ENCODE data around the gene KSR2. TPM values are rescaled to one million over a fixed set of nuclear protein-coding genes. Genes with fewer than 3 reads are reported as not detected.

The KSR2 gene
- total RNA-seq, 4 donors from 2014 or later: under 0.01 to 0.06 (median 0.03) TPM

DNA sequence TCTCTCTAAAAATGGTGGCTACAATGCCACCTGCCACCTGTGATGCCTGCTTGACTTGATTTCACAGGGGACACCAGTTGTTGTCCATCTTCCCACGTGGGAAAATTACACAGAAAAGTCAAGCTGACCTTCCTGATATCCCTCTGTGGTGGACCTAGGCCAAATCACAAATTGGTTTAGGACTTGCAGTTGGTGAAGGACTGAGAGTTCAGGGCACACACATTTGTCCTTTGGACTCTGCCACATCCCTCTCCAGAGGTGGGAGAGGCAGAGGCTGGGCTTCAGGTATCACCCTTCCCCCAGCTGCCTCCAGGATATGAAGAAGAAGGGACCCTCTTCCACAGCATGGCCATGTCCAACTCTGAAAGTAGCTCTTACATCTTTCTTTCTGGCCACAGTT, 551.8 kb downstream of the KSR2 start:
- TF ChIP-seq EP300 (IDR thresholded peaks at IDR 0.05) (no peak), POLR2AphosphoS5 (IDR thresholded peaks at IDR 0.05) (no peak), POLR2A (IDR thresholded peaks at IDR 0.05; ENCODE audit: low read depth) (no peak)
- TF ChIP-seq, protein P1, sequence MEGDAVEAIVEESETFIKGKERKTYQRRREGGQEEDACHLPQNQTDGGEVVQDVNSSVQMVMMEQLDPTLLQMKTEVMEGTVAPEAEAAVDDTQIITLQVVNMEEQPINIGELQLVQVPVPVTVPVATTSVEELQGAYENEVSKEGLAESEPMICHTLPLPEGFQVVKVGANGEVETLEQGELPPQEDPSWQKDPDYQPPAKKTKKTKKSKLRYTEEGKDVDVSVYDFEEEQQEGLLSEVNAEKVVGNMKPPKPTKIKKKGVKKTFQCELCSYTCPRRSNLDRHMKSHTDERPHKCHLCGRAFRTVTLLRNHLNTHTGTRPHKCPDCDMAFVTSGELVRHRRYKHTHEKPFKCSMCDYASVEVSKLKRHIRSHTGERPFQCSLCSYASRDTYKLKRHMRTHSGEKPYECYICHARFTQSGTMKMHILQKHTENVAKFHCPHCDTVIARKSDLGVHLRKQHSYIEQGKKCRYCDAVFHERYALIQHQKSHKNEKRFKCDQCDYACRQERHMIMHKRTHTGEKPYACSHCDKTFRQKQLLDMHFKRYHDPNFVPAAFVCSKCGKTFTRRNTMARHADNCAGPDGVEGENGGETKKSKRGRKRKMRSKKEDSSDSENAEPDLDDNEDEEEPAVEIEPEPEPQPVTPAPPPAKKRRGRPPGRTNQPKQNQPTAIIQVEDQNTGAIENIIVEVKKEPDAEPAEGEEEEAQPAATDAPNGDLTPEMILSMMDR (IDR thresholded peaks at IDR 0.05): no peak
- intact Hi-C loops (cut with DNase I): no loop called here
- no peak for DNase-seq (ENCODE audit: extremely low spot score)
- H3K27ac ChIP-seq (replicated peaks in 1 of 4): no peak overlapping the region
- H3K4me1 ChIP-seq: peaks cover 0 to 10% (median 6%) of the 10 kb centered on the region in 4 donors
- no peaks in the 10 kb centered on the region for H3K9me3 ChIP-seq
- H3K27me3 ChIP-seq: peaks cover 0 to 13% (median 0%) of the 10 kb centered on the region in 4 donors
- no peaks in the 10 kb centered on the region for H3K36me3 ChIP-seq
- no peak overlapping the region for H3K4me3 ChIP-seq
- 29% methylated on average over 1 of the region's 1 CpG for WGBS

DNA sequence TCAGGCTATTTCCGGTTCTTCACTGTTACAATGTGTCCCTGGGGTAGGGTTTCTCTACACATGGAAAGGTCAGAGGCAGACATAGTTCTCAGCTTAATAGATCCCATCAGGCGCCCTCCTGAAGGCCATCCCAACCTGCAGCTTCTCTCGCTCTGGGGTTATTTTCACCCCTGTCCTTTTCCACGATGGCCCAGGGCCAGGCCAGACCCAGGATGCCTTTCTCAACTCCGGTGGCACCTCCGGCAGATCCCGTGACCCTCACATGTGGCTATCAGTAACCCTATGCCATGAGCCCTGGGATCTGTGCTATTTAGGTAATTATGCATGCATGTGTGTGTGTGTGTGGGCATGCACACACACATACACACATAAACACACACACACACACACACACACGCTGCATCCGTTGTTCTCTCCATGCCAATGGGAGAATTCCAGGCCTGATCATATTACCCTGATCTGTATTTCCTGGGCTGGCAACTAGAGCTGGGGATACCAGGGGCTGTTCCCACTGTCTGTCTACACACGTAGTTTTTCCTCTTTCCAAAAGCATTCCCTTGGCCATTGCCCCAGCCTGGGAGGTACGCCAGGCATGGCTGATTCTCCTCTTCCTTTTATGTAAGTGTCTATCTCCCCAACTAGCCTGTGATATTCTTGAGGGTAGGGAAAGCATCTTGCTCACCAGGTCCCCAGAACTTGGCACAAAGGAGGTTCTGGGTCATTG, 556.2 kb downstream of the KSR2 start:
- no peak for TF ChIP-seq EP300 (IDR thresholded peaks at IDR 0.05)
- TF ChIP-seq, protein P1 (IDR thresholded peaks at IDR 0.05): no peak
- TF ChIP-seq POLR2AphosphoS5 (IDR thresholded peaks at IDR 0.05): no peak
- no peak for TF ChIP-seq POLR2A (IDR thresholded peaks at IDR 0.05; ENCODE audit: low read depth)
- H3K27ac ChIP-seq (replicated peaks in 1 of 4): no peak overlapping the region
- peaks cover 3 to 19% (median 16%) of the 10 kb centered on the region in 4 donors for H3K4me1 ChIP-seq
- intact Hi-C loops (cut with DNase I): no loop called here
- no peak overlapping the region for H3K4me3 ChIP-seq
- H3K36me3 ChIP-seq: no peaks in the 10 kb centered on the region
- DNase-seq (ENCODE audit: extremely low spot score): no peak
- H3K9me3 ChIP-seq: no peaks in the 10 kb centered on the region
- no peaks in the 10 kb centered on the region for H3K27me3 ChIP-seq
- 66% methylated on average over 11 of the region's 11 CpGs for WGBS

DNA sequence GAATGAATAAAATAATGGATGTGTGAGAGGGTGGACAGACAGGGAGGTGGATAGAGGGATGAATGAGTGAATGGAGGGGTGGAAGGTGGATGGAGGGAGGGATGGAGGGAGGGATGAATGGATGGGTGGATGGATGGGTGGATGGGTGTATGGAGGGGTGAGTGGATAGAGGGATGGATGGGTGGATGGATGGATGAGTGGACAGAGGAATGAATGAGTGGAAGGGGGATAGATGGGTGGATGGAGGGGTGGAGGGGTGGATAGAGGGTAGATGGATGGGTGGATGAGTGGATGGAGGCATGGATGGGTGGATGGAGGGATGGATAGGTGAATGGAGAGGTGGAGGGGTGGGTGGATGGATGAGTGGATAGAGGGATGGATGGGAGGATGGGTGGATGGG, 559.5 kb downstream of the KSR2 start:
- H3K36me3 ChIP-seq: no peaks in the 10 kb centered on the region
- intact Hi-C loops (cut with DNase I): no loop called here
- TF ChIP-seq EP300 (IDR thresholded peaks at IDR 0.05) (no peak), POLR2A (IDR thresholded peaks at IDR 0.05; ENCODE audit: low read depth) (no peak), POLR2AphosphoS5 (IDR thresholded peaks at IDR 0.05) (no peak)
- TF ChIP-seq, protein P1 (IDR thresholded peaks at IDR 0.05): no peak
- peaks cover 0 to 11% (median 0%) of the 10 kb centered on the region in 4 donors for H3K27me3 ChIP-seq
- H3K4me3 ChIP-seq: no peak overlapping the region
- H3K4me1 ChIP-seq: peaks cover 3 to 19% (median 16%) of the 10 kb centered on the region in 4 donors
- no peak for DNase-seq (ENCODE audit: extremely low spot score)
- no peak overlapping the region for H3K27ac ChIP-seq (replicated peaks in 1 of 4)
- no peaks in the 10 kb centered on the region for H3K9me3 ChIP-seq

- Histone ChIP-seq H3K27ac (replicated peaks in 1 of 4) (peak overlapping the region in 1 of 4 donors; percentile 26), H3K27me3 (peaks cover 0 to 18% (median 0%) of the 10 kb centered on the region in 4 donors), H3K36me3 (no peaks in the 10 kb centered on the region), H3K9me3 (peaks cover 0 to 5% (median 1%) of the 10 kb centered on the region in 4 donors), H3K4me3 (no peak overlapping the region), H3K4me1 (peaks cover 3 to 19% (median 16%) of the 10 kb centered on the region in 4 donors)
- DNase-seq (ENCODE audit: extremely low spot score): no peak
- intact Hi-C loops (cut with DNase I): no loop called here
- 45% methylated on average over 8 of the region's 11 CpGs for WGBS
- no peak for TF ChIP-seq POLR2A (IDR thresholded peaks at IDR 0.05; ENCODE audit: low read depth)
- TF ChIP-seq, protein P1 (IDR thresholded peaks at IDR 0.05): no peak
- no peak for TF ChIP-seq EP300 (IDR thresholded peaks at IDR 0.05)
These were observed 560.5 kb downstream of the KSR2 start for GRCh38 chr12:117408161-117408791.
